ENCODE results near the gene C5orf58.

The C5orf58 gene

GRCh38 chr5:170220191-170220590 is 12.6 kb upstream of the C5orf58 start:
- no peak for DNase-seq (ENCODE audit: low read depth)
- H3K4me3 ChIP-seq (replicated peaks; ENCODE audit: low read depth, low read length): no peak overlapping the region
- TF ChIP-seq, protein P1, sequence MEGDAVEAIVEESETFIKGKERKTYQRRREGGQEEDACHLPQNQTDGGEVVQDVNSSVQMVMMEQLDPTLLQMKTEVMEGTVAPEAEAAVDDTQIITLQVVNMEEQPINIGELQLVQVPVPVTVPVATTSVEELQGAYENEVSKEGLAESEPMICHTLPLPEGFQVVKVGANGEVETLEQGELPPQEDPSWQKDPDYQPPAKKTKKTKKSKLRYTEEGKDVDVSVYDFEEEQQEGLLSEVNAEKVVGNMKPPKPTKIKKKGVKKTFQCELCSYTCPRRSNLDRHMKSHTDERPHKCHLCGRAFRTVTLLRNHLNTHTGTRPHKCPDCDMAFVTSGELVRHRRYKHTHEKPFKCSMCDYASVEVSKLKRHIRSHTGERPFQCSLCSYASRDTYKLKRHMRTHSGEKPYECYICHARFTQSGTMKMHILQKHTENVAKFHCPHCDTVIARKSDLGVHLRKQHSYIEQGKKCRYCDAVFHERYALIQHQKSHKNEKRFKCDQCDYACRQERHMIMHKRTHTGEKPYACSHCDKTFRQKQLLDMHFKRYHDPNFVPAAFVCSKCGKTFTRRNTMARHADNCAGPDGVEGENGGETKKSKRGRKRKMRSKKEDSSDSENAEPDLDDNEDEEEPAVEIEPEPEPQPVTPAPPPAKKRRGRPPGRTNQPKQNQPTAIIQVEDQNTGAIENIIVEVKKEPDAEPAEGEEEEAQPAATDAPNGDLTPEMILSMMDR (IDR thresholded peaks at IDR 0.05; ENCODE audit: low read length, missing control alignments): no peak

GRCh38 chr5:170221327-170221741 is 11.5 kb upstream of the C5orf58 start:
- no peak overlapping the region for H3K4me3 ChIP-seq (replicated peaks; ENCODE audit: low read depth, low read length)
- TF ChIP-seq, protein P1 (IDR thresholded peaks at IDR 0.05; ENCODE audit: low read length, missing control alignments): peak; percentile 14
- DNase-seq (ENCODE audit: low read depth): peak; percentile 29

DNA sequence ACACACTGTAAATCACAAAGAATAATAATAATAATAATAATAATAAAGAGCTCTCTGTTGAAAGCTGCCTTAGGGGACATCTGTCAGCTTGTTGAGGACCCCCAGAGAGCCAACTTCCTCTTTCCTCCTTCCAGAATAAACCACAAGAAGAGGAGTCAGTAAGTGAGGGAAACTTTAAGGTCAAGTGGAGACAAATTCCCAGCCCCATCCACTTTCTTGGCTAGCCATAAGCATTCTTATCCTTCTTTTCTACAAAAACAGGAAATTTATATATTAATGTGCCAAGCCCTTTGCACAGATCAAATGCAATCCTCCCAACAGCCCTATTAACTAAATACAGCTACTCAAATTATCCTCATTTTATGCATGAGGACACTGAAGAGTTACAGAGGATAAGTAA is 9.4 kb upstream of the C5orf58 start:
- H3K4me3 ChIP-seq (replicated peaks; ENCODE audit: low read depth, low read length): no peak overlapping the region
- DNase-seq (ENCODE audit: low read depth): peak; percentile 39
- TF ChIP-seq, protein P1 (IDR thresholded peaks at IDR 0.05; ENCODE audit: low read length, missing control alignments): no peak

GRCh38 chr5:170223906-170224305 is 8.9 kb upstream of the C5orf58 start:
- no peak overlapping the region for H3K4me3 ChIP-seq (replicated peaks; ENCODE audit: low read depth, low read length)
- peak; percentile 7 for DNase-seq (ENCODE audit: low read depth)
- TF ChIP-seq, protein P1 (IDR thresholded peaks at IDR 0.05; ENCODE audit: low read length, missing control alignments): no peak

DNA sequence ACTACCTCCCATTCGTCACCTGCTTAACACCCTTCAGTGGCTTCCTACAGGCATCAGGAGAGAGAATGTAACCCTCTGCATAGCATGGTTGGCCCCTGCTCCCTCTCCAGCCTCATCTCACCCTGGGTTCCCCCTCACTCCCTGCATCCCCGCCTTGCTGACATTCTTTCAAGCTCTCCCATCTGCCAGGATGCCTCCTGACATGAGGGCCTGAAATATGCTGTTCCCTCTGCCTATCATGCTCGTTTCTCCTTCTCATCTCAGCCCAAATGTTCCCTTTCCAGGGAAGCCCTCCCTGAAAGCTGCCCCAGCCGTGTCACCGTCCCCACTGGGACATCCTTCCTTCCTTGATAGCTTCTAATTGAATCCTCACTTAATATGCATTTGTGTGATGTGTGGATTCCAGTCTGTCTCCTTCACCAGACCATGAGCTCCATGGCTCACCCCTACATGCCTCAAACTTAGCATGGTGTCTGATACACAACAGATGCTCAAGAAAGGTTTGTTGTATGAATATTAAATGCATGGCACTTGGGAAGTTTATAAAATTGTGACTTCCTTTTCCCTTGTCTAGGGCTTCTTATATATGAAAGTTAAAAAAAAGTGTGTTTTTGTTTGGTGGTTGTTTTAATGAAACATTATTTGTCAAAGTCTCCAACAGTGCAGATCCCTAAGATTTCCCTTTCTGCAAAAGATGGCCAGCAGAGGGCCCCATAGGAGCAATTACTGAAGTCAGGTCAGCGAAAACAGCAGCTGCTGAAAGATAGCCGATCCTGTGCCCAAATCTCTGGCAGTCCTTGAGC is 7.3 kb upstream of the C5orf58 start:
- H3K4me3 ChIP-seq (replicated peaks; ENCODE audit: low read depth, low read length): no peak overlapping the region
- TF ChIP-seq, protein P1 (IDR thresholded peaks at IDR 0.05; ENCODE audit: low read length, missing control alignments): peak; percentile 78
- peak; percentile 75 for DNase-seq (ENCODE audit: low read depth)

DNA sequence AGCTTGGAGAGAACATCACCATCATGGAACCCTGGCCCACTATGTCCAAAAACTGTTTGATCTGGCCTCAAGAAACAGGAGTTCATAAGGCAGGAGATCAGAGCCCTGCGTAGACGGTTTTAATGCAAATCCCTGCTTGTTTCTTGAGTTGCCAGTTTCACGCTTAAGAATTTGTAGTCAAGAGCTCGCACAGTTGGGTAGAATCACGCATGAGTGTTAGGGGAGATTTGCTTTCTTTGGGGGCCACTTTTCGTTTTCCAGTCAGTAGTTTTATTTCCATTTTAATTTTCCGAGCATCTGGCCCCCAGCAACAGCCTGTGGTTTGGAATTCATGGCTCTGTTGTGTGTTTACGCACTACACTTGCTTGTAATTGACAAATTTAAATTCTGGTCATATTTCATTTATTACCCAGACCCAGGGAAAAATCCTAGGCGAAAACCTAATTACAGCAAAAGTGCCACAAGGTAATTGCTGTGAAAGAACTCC is 6.6 kb upstream of the C5orf58 start:
- TF ChIP-seq, protein P1 (IDR thresholded peaks at IDR 0.05; ENCODE audit: low read length, missing control alignments): no peak
- no peak for DNase-seq (ENCODE audit: low read depth)
- H3K4me3 ChIP-seq (replicated peaks; ENCODE audit: low read depth, low read length): no peak overlapping the region

DNA sequence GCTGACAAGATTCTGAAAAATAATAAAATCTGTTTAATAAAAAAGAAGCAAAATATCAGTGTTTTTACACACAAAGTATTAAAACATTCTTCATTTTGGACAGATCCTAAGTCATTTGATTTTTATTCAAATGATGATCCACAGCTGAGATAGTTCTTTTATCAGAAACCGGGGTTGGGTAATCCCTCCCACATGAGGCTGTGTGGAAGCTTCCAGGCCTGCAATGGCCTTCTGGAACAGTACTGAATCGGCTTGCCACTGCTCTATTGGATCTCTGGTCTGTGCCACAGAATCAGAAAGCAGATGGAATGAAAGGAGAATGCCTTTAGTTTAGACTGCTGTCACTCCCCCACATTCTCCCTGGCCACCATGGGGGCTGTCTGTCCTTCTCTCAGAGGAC is 6.1 kb upstream of the C5orf58 start:
- H3K4me3 ChIP-seq (replicated peaks; ENCODE audit: low read depth, low read length): no peak overlapping the region
- TF ChIP-seq, protein P1 (IDR thresholded peaks at IDR 0.05; ENCODE audit: low read length, missing control alignments): no peak
- DNase-seq (ENCODE audit: low read depth): no peak
